HG02973 (cell line): Measurements from ENCODE around the gene RASSF7.

Experiments
- ATAC-seq: cut with Tn5 transposase; IDR thresholded peaks from one replicate; pipeline ENCODE4 v1.9.1; 2021; ENCODE audit warnings: moderate library complexity; ENCODE audit not compliant: unreplicated experiment

RASSF7 gene

DNA sequence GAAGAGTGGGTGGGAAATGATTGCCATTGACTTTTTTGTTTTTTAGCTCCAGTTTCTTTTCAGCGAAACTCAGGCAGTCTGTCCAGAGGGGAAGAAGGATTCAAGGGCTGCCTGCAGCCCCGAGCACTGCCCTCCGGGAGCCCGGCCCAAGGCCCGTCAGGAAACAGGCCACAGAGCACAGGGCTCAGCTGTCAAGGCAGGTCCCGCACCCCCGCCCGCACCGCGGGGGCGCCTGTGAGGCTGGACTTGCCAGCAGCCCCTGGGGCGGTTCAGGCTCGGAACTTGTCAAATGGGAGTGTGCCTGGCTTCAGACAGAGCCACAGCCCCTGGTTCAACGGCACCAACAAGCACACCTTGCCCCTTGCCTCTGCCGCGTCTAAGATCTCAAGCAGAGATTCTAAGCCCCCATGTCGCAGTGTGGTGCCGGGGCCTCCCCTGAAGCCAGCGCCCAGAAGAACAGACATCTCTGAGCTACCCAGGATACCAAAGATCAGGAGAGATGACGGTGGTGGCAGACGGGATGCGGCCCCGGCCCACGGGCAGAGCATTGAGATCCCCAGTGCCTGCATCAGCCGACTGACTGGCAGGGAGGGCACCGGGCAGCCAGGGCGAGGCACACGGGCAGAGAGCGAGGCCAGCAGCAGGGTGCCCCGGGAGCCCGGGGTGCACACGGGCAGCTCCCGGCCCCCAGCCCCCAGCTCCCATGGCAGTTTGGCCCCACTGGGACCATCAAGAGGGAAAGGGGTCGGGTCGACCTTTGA lies 46.4 kb downstream of the RASSF7 start:
- no peak for ATAC-seq

DNA sequence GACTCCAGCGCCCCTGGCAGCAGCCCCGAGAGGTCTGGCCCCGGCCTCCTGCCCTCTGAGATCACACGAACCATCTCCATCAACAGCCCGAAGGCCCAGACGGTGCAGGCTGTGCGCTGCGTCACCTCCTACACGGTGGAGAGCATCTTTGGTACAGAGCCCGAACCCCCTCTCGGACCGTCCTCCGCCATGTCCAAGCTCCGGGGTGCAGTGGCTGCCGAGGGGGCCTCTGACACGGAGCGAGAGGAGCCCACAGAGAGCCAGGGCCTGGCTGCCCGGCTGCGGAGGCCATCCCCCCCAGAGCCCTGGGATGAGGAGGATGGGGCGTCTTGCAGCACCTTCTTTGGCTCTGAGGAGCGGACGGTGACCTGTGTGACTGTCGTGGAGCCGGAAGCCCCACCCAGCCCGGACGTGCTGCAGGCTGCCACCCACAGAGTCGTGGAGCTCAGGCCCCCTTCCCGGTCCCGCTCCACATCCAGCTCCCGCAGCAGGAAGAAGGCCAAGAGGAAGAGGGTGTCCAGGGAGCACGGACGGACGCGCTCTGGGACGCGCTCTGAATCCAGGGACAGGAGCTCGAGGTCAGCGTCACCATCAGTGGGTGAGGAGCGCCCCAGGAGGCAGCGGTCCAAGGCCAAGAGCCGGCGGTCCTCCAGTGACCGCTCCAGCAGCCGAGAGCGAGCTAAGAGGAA lies 47.3 kb downstream of the RASSF7 start:
- no peak for ATAC-seq

DNA sequence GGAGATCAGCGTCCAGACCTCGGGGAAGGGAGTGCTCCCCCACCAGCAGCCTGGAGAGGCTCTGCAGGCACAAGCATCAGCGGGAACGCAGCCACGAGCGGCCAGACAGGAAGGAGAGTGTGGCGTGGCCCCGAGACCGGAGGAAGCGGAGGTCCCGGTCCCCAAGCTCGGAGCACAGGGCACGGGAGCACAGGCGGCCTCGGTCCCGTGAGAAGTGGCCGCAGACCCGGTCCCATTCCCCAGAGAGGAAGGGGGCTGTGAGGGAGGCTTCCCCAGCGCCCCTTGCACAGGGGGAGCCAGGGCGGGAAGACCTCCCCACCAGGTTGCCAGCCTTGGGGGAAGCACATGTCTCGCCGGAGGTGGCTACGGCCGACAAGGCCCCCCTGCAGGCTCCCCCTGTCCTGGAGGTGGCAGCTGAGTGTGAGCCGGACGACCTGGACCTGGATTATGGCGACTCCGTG lies 48.1 kb downstream of the RASSF7 start:
- no peak for ATAC-seq

DNA sequence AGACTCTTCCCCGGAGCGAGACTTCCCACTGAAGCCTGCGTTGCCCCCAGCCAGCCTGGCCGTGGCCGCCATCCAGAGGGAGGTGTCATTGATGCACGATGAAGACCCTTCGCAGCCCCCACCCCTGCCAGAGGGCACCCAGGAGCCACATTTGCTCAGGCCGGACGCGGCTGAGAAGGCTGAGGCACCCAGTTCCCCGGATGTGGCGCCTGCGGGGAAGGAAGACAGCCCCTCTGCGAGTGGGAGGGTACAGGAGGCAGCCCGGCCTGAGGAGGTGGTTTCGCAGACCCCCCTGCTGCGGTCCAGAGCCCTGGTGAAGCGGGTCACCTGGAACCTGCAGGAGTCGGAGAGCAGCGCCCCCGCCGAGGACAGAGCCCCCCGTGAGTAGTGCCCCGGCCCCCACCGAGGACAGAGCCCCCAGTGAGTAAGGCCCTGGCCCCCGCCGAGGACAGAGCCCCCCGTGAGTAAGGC lies 48.6 kb downstream of the RASSF7 start:
- no peak for ATAC-seq

DNA sequence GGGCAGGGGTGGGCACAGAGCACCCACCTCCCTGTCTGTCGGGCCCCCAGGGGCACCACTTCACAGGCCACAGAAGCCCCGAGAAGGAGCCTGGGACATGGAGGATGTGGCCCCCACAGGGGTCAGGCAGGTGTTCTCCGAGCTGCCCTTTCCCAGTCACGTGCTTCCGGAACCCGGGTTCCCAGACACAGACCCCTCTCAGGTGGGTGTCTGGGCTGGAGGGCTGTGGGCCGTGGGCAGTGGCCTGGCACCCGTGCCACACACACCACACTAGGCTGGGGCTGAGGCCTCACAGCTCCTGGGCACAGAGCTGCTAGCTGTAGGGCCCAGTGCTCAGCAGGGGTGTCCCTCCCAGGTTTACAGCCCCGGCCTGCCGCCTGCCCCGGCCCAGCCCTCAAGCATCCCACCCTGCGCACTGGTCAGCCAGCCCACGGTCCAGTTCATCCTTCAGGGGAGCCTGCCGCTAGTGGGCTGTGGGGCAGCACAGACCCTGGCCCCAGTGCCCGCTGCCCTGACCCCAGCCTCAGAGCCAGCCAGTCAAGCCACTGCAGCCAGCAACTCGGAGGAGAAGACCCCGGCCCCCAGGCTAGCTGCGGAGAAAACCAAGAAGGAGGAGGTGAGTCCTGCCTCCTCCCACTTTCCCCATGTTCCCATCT lies 49.5 kb downstream of the RASSF7 start:
- ATAC-seq: no peak

DNA sequence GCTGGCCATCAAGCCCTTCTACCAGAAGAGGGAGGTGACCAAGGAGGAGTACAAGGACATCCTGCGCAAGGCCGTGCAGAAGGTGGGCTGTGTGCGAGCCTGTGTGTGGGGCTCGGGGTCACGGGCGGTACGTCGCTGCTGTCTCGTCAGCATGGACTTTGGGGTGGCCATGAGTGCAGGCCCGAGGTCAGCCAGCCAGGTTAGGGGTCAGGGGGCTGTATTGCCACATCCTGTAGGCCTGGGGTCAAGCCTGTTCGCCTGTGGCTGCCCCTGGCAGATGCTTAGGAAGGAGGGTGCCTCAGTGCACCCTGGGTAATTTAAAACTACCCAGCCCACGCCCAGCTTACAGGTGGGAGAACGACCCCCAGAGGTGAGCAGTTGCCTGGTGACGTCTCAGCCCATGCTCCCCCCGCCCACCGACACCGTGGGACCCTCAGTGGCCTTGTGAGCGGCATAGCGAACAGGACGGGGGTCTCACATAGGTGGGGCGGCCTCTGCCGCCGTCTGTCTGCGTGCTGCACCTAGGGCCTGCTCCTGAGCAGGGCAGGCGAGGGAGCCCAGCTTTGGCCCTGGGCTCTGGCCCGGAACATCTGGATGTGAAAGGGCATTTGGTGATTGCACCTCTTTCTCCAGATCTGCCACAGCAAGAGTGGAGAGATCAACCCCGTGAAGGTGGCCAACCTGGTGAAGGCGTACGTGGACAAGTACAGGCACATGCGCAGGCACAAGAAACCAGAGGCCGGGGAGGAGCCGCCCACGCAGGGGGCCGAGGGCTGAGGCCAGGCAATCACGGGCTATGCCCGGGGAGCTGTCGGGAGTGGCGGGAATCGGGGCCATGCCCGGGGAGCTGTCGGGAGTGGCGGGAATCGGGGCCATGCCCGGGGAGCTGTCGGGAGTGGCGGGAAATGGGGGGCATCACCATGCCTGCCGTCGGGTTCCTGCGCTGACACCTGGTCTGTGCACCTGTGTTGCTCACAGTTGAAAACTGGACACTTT lies 50.5 kb downstream of the RASSF7 start:
- ATAC-seq: no peak

DNA sequence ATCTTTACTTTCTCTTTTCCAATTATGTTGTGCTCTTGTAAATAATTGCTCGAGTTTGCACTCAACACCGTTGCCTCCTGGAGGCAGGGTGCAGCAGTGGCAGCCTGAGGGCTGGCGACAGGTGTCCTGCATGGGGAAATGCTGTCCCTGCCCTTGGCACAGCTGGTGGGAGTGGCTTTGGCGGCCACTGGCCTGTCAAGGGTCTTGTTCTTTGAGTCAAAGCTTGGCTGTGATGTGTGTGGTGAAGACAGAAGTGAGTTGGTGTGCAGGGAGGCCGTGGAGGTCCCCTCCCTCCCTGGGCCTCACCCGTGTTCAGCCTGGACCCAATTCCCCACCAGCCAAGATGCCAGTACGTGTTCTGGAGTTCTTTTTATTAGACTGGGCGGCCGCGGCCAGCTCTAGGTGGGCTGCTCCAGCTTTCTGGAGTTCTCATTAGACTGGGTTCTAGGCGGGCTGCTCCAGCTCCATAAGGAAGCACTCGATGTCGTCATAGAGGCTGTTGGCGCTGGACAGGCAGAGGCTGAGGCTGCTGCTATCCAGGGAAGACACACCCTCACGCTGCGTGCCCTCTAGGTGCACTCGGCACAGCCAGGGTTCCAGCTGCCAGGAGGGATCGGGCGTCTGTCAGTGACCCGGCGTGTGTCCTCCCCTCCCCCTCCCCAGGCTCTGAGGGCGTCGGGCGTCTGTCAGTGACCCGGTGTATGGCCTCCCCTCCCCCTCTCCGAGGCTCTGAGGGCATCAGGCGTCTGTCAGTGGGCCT lies 51.6 kb downstream of the RASSF7 start:
- no peak for ATAC-seq

DNA sequence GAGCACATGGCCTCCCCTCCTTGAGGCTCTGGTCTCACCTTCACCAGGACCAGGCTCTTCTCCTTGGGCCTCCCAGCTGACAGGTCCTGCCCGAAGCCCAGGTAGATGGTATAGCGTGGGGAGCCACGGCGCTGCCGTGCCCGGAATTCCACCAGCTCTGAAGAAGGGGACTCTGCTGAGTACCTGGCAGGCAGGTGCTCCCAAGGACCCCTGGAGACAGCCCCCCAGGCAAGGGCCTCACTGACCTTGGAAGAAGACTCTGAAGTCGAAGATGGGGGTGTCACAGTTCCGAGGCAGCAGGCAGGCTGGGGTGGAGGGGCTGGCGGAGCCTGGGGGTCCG lies 52.2 kb downstream of the RASSF7 start:
- no peak for ATAC-seq

DNA sequence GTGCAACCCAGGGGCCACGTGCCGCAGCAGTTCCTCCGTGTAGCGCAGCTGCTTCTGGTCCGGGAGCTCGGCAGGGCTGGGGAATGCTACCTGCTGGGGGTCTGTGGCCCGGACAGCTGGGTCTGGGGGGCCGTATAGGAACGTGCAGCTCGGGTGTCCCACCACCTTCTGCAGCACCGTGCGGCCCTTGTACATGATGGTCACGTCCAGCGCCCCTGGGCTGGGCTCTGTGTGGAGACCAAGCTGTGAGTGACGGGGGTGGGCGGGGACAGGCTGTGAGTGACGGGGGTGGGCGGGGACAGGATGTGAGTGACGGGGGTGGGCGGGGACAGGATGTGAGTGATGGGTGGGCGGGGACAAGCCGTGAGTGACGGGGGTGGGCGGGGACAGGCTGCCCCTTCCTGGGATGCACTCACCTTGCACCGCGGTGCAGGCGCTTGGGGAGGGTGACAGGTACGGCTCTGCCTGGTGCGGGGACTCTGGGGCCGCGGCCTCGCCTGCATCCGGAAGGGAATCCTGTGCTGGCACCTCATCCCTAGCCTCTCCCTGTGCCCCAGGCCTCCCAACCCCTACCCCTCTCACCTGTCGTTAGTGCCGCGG lies 52.7 kb downstream of the RASSF7 start:
- ATAC-seq: no peak
